ENCODE data around the gene MAP3K13. TPM values are rescaled to one million over a fixed set of nuclear protein-coding genes. Genes with fewer than 3 reads are reported as not detected.

The MAP3K13 gene
- total and polyA plus RNA-seq, 10 of the 15 experiments (the other 5 are each of a cell fraction or from before 2014, with no cell fraction given) = 10.5 to 70.8 (median 26.8) TPM

GRCh38 chr3:185332026-185332735 is 30.8 kb upstream of the MAP3K13 start (continued):
- TF ChIP-seq ZBTB11 (CRISPR knock-in tag; IDR thresholded peaks at IDR 0.05) = no peak
- no peak for TF ChIP-seq PML (IDR thresholded peaks at IDR 0.05; ENCODE audit: low read length)
- no peak for TF ChIP-seq IRF3 (IDR thresholded peaks at IDR 0.05)
- TF ChIP-seq CBX5 (IDR thresholded peaks at IDR 0.05; ENCODE audit: low read depth) = no peak
- TF ChIP-seq RUNX3 (IDR thresholded peaks at IDR 0.05; ENCODE audit: low read length) = 0 out of 2 replicates have a peak, but pooled peaks have one; percentile 14
- 0 out of 4 replicates have a peak, but pooled peaks of 1 of the 2 experiments have one; percentile 14 for TF ChIP-seq EP300 (IDR thresholded peaks at IDR 0.05; ENCODE audit: borderline replicate concordance in 1 of 2, control insufficient read depth in 1 of 2, low read depth in 2 of 2, low read length in 2 of 2)
- TF ChIP-seq FOXK2 (IDR thresholded peaks at IDR 0.05) = no peak
- no peak for TF ChIP-seq CHD1 (IDR thresholded peaks at IDR 0.05; ENCODE audit: low read depth, low read length)
- TF ChIP-seq MTA3 (IDR thresholded peaks at IDR 0.05; ENCODE audit: borderline replicate concordance, low read length) = no peak
- TF ChIP-seq CUX1 (IDR thresholded peaks at IDR 0.05; ENCODE audit: insufficient replicate concordance, low read depth, low read length) = no peak
- no peak for TF ChIP-seq HCFC1 (IDR thresholded peaks at IDR 0.05; ENCODE audit: low read length)
- no peak for TF ChIP-seq TAF1 (IDR thresholded peaks at IDR 0.05; ENCODE audit: borderline replicate concordance, low read depth, low read length)
- TF ChIP-seq NFYA (IDR thresholded peaks at IDR 0.05; ENCODE audit: borderline replicate concordance, low read depth, low read length) = no peak
- no peak for TF ChIP-seq NKRF (conservative IDR thresholded peaks at IDR 0.05)
- TF ChIP-seq BRCA1 (IDR thresholded peaks at IDR 0.05; ENCODE audit: low read depth, low read length) = no peak
- no peak for TF ChIP-seq MYC (IDR thresholded peaks at IDR 0.05; ENCODE audit: insufficient read depth, insufficient read length, insufficient replicate concordance, low read length, severe bottlenecking)
- TF ChIP-seq ATF7 (IDR thresholded peaks at IDR 0.05; ENCODE audit: low read depth) = peak; percentile 52; the same call in 1 of the 2 replicates
- no peak for TF ChIP-seq RAD51 (IDR thresholded peaks at IDR 0.05)

All from GM12878 (cell line).